Gastroesophageal sphincter (tissue), 3 donors: ENCODE results near the gene LRP1B.

Experiments used
- CTCF ChIP-seq, 4 experiments: fragments of 200-600 bp in 2 of 4; fragments of 450-650 bp in 2 of 4; sonication (generic) in 1 of 4; IDR thresholded peaks; one replicate each; pipeline ENCODE4 v1.5.1; 2017 to 2019; ENCODE audit warnings: antibody characterized with exemption in 4 of 4, mild to moderate bottlenecking in 2 of 4, moderate library complexity in 2 of 4
- POLR2A ChIP-seq, 2 donors: fragments of 450-650 bp; IDR thresholded peaks; one replicate each; pipeline ENCODE4 v1.6.1; 2017; ENCODE audit warnings: antibody characterized with exemption in 2 of 2, mild to moderate bottlenecking in 2 of 2, moderate library complexity in 1 of 2

GRCh38 chr2:142038826-142039225, 92.0 kb downstream of the LRP1B start:
- TF ChIP-seq CTCF (IDR thresholded peaks at IDR 0.05): no peak
- no peak for TF ChIP-seq POLR2A (IDR thresholded peaks at IDR 0.05)
